Activated gamma-delta T cell treated with Interleukin-2 at 50 U/mL for 16 hours (primary cell): Measurements from ENCODE around the gene HOXA7.

ENCODE experiments used
- DNase-seq: peaks from one replicate; pipeline ENCODE4 v3.0.0-alpha.2; 2020

HOXA7 gene

GRCh38 chr7:27104341-27105058, 52.0 kb downstream of the HOXA7 start:
- DNase-seq, result no peak
